Left lung (tissue), 10 donors: ENCODE data around the gene ACOT7. TPM values are rescaled to one million over a fixed set of nuclear protein-coding genes. Genes with fewer than 3 reads are reported as not detected.

Experiments
- ATAC-seq: fragments of 200-7000 bp; cut with Tn5 transposase; one replicate; pipeline ENCODE4 v1.9.1; 2020; ENCODE audit warnings: moderate library complexity
- DNase-seq, 4 donors: peaks; one replicate each; pipeline ENCODE4 v3.0.0-alpha.2; 2013 to 2020
- H3K27ac ChIP-seq, 2 donors: fragments of 200-600 bp; sonication (generic) in 1 of 2; one replicate each; pipeline versions ENCODE4 v1.5.0 to v1.8.0; 2020 to 2021
- H3K27me3 ChIP-seq, 2 donors: fragments of 200-600 bp; sonication (generic) in 1 of 2; one replicate each; pipeline versions ENCODE4 v1.5.0 to v1.8.0; 2020 to 2021
- H3K36me3 ChIP-seq, 2 donors: fragments of 200-600 bp; sonication (generic) in 1 of 2; one replicate each; pipeline versions ENCODE4 v1.5.0 to v1.8.0; 2020 to 2021
- H3K4me1 ChIP-seq, 2 donors: fragments of 200-600 bp; one replicate each; pipeline ENCODE4 v1.8.0; 2021
- H3K4me3 ChIP-seq, 2 donors: fragments of 200-600 bp; sonication (generic) in 1 of 2; one replicate each; pipeline versions ENCODE4 v1.5.0 to v1.8.0; 2020 to 2021; ENCODE audit warnings: mild to moderate bottlenecking in 1 of 2
- H3K9me3 ChIP-seq, 2 donors: fragments of 200-600 bp; sonication (generic) in 1 of 2; one replicate each; pipeline versions ENCODE4 v1.5.0 to v1.8.0; 2020 to 2021
- intact Hi-C, 2 donors: fragments of 100-400 bp; cut with DNase I; formaldehyde crosslinking; loops; one replicate each; pipeline versions ENCODE4 v1.11.2 to v1.14.2; 2022
- polyA plus RNA-seq, 6 donors: library from polyadenylated mRNA; unstranded; fragments of 120-200 nt; gene quantifications; one replicate each; pipeline ENCODE4 v1.2.1, GENCODE V29; 2013; ENCODE audit not compliant: insufficient read length in 6 of 6
- total RNA-seq, 2 donors: library from RNA; stranded (reverse); fragmentation: NEBNext Ultra II Directional; extraction: Animal tissue kit (Norgen Biotek cat#: 25700); gene quantifications; one replicate each; pipeline ENCODE4 v1.2.1, GENCODE V29; 2021
- TF ChIP-seq, protein P1 (sequence below), 2 donors: fragments of 200-600 bp; sonication (generic) in 1 of 2; IDR thresholded peaks; one replicate each; pipeline versions ENCODE4 v1.5.0 to v1.8.0; 2021; ENCODE audit warnings: antibody characterized with exemption in 2 of 2
- donor health status: DM: no; HTN: yes; CAD: no.
- donor health status: DM: no; HTN: no; CAD: no.

The ACOT7 gene
- total and polyA plus RNA-seq, 8 donors = 13.1 to 30.1 (median 14.9) TPM

DNA sequence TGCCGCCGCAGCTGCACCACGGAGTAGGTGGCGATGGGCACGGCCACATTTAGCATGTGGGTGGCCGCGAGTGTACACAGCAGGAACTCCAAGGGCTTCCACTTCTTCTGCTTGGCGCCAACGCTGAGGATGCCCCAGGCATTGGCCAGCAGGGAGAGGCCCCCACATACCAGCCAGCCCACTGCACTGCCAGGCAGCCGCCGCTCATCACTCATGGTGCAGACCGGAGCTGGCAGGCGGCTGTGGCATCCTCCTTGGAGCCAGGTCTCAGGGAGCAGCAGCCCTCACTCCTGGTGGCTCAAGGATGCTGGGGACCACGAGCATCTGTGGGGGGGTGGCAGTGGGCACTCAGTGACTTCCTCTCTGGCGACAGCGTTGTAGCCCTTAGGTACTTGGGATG is 138.9 kb downstream of the ACOT7 start:
- TF ChIP-seq, protein P1, sequence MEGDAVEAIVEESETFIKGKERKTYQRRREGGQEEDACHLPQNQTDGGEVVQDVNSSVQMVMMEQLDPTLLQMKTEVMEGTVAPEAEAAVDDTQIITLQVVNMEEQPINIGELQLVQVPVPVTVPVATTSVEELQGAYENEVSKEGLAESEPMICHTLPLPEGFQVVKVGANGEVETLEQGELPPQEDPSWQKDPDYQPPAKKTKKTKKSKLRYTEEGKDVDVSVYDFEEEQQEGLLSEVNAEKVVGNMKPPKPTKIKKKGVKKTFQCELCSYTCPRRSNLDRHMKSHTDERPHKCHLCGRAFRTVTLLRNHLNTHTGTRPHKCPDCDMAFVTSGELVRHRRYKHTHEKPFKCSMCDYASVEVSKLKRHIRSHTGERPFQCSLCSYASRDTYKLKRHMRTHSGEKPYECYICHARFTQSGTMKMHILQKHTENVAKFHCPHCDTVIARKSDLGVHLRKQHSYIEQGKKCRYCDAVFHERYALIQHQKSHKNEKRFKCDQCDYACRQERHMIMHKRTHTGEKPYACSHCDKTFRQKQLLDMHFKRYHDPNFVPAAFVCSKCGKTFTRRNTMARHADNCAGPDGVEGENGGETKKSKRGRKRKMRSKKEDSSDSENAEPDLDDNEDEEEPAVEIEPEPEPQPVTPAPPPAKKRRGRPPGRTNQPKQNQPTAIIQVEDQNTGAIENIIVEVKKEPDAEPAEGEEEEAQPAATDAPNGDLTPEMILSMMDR (IDR thresholded peaks at IDR 0.05) = no peak
- Histone ChIP-seq H3K9me3 (no peaks in the 10 kb centered on the region), H3K4me1 (peaks cover 0 to 13% of the 10 kb centered on the region in 2 donors), H3K4me3 (no peak overlapping the region), H3K27ac (no peak overlapping the region), H3K27me3 (peaks cover 6 to 73% of the 10 kb centered on the region in 2 donors), H3K36me3 (no peaks in the 10 kb centered on the region)
- ATAC-seq (no peak), DNase-seq (peak in 1 of 4 donors; percentile 65)
- intact Hi-C loops = loop anchor here in 1 of 2 donors (10.0 kb wide), 1 partner anchor 160 kb away; the partner anchor contains the start of gene HES2

DNA sequence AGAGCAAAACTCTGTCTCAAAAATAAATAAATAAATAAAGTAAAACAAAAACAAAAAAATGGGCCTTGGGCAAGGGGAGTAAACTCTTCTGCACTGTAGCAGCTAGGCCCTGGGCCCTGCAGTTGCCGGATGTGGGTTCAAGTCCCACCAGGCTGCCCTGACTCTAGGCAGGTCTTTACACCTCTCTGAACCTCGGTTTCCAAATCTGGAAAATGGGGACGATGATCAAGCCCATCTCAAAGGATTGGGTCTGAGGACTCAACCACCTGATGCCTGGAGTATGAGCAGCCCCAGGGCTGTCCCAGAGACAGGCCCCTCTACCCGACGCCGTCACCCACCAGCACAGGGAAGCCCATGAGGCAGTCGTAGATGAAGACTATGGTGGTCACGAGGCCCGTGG is 140.2 kb downstream of the ACOT7 start:
- no peak overlapping the region for H3K27ac ChIP-seq
- no peaks in the 10 kb centered on the region for H3K9me3 ChIP-seq
- TF ChIP-seq, protein P1 (IDR thresholded peaks at IDR 0.05) = no peak
- DNase-seq (no peak), ATAC-seq (no peak)
- intact Hi-C loops = loop anchor here in 1 of 2 donors (10.0 kb wide), 1 partner anchor 161 kb away; the partner anchor contains the start of gene HES2
- H3K27me3 ChIP-seq = peaks cover 15 to 73% of the 10 kb centered on the region in 2 donors
- H3K36me3 ChIP-seq = no peaks in the 10 kb centered on the region
- peaks cover 0 to 11% of the 10 kb centered on the region in 2 donors for H3K4me1 ChIP-seq
- H3K4me3 ChIP-seq = no peak overlapping the region

DNA sequence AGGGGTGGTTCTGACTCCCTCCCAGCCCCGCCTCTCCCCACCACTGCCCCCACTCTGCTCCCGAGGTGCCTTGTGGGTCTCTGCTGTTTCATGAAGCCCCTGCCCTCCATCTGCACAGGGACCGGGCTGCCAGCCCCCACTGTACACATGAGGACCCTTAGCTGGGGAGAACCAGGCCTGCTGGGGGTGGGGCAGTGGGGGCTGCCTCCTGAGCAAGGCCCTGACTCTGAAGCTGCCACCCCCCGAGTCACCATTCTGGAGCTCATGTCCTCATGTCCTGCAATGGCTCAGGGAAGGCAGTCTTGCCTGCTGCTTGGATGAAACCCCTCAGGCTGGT is 141.2 kb downstream of the ACOT7 start:
- TF ChIP-seq, protein P1 (IDR thresholded peaks at IDR 0.05) = no peak
- Histone ChIP-seq H3K4me1 (peaks cover 0 to 11% of the 10 kb centered on the region in 2 donors), H3K36me3 (no peaks in the 10 kb centered on the region), H3K27me3 (peaks cover 24 to 73% of the 10 kb centered on the region in 2 donors), H3K9me3 (no peaks in the 10 kb centered on the region), H3K27ac (no peak overlapping the region), H3K4me3 (no peak overlapping the region)
- intact Hi-C loops = loop anchor here in 1 of 2 donors (10.0 kb wide), 1 partner anchor 162 kb away; the partner anchor contains the start of gene HES2
- ATAC-seq = no peak
- DNase-seq = no peak

DNA sequence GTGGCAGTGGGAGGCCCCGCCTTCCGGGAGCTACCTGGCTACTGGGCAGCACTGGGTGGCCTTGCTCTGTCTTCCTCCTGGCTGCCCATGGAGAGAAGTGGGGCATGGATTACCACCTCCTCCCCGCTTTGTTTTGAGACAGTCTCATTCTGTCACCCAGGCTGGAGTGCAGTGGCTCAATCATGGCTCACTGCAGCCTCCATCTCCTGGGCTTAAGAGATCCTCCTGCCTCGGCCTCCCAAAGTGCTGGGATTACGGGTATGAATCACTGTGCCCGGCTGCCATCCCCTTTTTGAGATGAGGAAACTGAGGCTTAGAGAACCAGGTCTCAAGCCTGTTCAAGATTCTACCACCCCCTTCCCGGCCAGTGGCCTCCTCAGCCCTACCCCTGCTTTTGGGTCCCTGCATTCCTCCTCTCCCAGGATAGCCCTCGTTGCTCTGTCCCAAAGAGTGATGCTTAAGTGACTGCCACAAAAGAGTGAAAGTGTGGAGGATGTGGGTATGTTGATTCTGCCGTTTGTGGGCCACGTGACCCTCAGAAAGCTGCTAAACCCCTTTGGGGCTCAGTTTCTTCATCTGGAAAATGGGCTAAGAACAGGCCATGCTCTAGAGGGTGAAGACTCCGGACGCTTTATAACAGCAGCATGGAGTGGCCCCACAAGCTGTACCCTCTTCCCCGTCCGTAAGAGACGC is 141.7 kb downstream of the ACOT7 start:
- Histone ChIP-seq H3K27me3 (peaks cover 26 to 74% of the 10 kb centered on the region in 2 donors), H3K27ac (no peak overlapping the region), H3K4me1 (peaks cover 1 to 14% of the 10 kb centered on the region in 2 donors), H3K36me3 (no peaks in the 10 kb centered on the region), H3K9me3 (no peaks in the 10 kb centered on the region), H3K4me3 (no peak overlapping the region)
- intact Hi-C loops = loop anchor here in 1 of 2 donors (10.0 kb wide), 1 partner anchor 163 kb away; the partner anchor contains the start of gene HES2
- TF ChIP-seq, protein P1 (IDR thresholded peaks at IDR 0.05) = no peak
- DNase-seq (no peak), ATAC-seq (no peak)

DNA sequence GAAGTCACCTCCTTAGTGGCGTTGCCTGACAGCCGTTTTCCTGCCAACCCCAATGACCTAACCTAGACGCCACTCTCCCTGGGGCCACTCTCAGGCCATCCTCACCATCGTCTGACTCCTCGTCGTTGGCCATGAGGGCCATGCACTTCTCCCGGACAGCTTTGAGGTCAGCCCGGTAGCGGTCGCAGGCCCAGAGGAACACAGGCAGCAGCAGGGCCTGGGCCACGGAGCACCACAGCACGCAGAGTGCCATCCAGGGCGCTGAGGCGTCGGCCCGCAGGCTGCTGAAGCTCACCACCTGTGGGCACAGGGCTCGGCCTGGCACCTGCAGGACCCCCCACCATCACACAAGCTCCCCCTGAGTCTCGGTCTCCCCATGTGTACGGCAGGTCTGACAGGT is 142.3 kb downstream of the ACOT7 start:
- TF ChIP-seq, protein P1 (IDR thresholded peaks at IDR 0.05) = no peak
- H3K9me3 ChIP-seq = no peaks in the 10 kb centered on the region
- intact Hi-C loops = loop anchor here in 1 of 2 donors (10.0 kb wide), 1 partner anchor 164 kb away; the partner anchor contains the start of gene HES2
- H3K4me1 ChIP-seq = peaks cover 6 to 20% of the 10 kb centered on the region in 2 donors
- H3K27me3 ChIP-seq = peaks cover 30 to 75% of the 10 kb centered on the region in 2 donors
- DNase-seq (no peak), ATAC-seq (no peak)
- H3K36me3 ChIP-seq = no peaks in the 10 kb centered on the region
- no peak overlapping the region for H3K27ac ChIP-seq
- H3K4me3 ChIP-seq = no peak overlapping the region
